GM10266 (cell line): ENCODE results near the gene TRIM62.
"Not testable (repeated sequence)": the region's sequence is repeated elsewhere in the genome, so short reads cannot be mapped to it uniquely, and the experiment has no call there.

Source experiments
- DNase-seq: peaks from one replicate; pipeline ENCODE4 v3.0.0; 2012; ENCODE audit errors: extremely low spot score
- CTCF ChIP-seq: IDR thresholded peaks from 2 replicates; pipeline ENCODE4 v1.5.1; 2012; ENCODE audit warnings: mild to moderate bottlenecking, low read depth; ENCODE audit not compliant: control insufficient read depth, insufficient read depth; ENCODE audit errors: missing control alignments

Gene TRIM62

GRCh38 chr1:33133478-33134105 lies 48.3 kb downstream of the TRIM62 start:
- no peak for DNase-seq
- TF ChIP-seq CTCF: no peak

- DNase-seq: no peak
- no peak for TF ChIP-seq CTCF
Observed at GRCh38 chr1:33132549-33132948, 49.3 kb downstream of the TRIM62 start.

GRCh38 chr1:33131191-33131590 lies 50.7 kb downstream of the TRIM62 start:
- no peak for DNase-seq
- no peak for TF ChIP-seq CTCF

- TF ChIP-seq CTCF: no peak
- no peak for DNase-seq
Observed at GRCh38 chr1:33130297-33130696, 51.5 kb downstream of the TRIM62 start.

- TF ChIP-seq CTCF: no peak
- no peak for DNase-seq
Observed at GRCh38 chr1:33128781-33129180, 53.1 kb downstream of the TRIM62 start.

GRCh38 chr1:33127001-33127823 lies 54.6 kb downstream of the TRIM62 start:
- peak; percentile 98 for TF ChIP-seq CTCF
- DNase-seq: peak; percentile 92

- TF ChIP-seq CTCF: no peak
- no peak for DNase-seq
Observed at GRCh38 chr1:33126411-33127000, 55.3 kb downstream of the TRIM62 start.

GRCh38 chr1:33124647-33125046 lies 57.2 kb downstream of the TRIM62 start:
- not testable (repeated sequence) for DNase-seq
